SK-N-MC (cell line): Measurements from ENCODE around the gene ZNF143.

Experiments used
- DNase-seq: peaks from one replicate; pipeline ENCODE4 v3.0.0-alpha.2; 2011; ENCODE audit warnings: low read depth, low spot score
- H3K27ac ChIP-seq: fragments of 200-600 bp; sonication (generic); 2 replicates; pipeline ENCODE4 v1.5.1; 2016; ENCODE audit warnings: mixed run types
- H3K36me3 ChIP-seq: fragments of 200-600 bp; sonication (generic); 2 replicates; pipeline ENCODE4 v1.6.1; 2017; ENCODE audit warnings: antibody characterized with exemption, low read length, mixed read lengths; ENCODE audit not compliant: insufficient read depth
- H3K4me3 ChIP-seq: fragments of 200-600 bp; sonication (generic); 2 replicates; pipeline ENCODE4 v1.5.1; 2016
- H3K9ac ChIP-seq: fragments of 200-600 bp; sonication (generic); 2 replicates; pipeline ENCODE4 v1.8.0; 2017; ENCODE audit warnings: mixed run types, mixed read lengths; ENCODE audit not compliant: insufficient read length
- H3K9me3 ChIP-seq: fragments of 200-600 bp; sonication (generic); 2 replicates; pipeline ENCODE4 v1.6.1; 2017; ENCODE audit warnings: low read depth, mild to moderate bottlenecking, antibody characterized with exemption, low read length, moderate library complexity, mixed read lengths
- EZH2 ChIP-seq: fragments of 200-600 bp; sonication (generic); IDR thresholded peaks from one replicate; pipeline ENCODE4 v1.6.1; 2017; ENCODE audit warnings: antibody characterized with exemption
- FOXP2 ChIP-seq: optimal IDR thresholded peaks from 2 replicates; pipeline ENCODE3; 2011; ENCODE audit warnings: mild to moderate bottlenecking, moderate library complexity; ENCODE audit not compliant: insufficient read depth; ENCODE audit errors: extremely low read length, control extremely low read depth
- POLR2AphosphoS5 ChIP-seq: IDR thresholded peaks from 2 replicates; pipeline ENCODE4 v1.6.1; 2012; ENCODE audit warnings: mild to moderate bottlenecking, low read depth, low read length, borderline replicate concordance

The ZNF143 gene

GRCh38 chr11:9568854-9569587 is 108.2 kb downstream of the ZNF143 start:
- no peaks in the 10 kb centered on the region for H3K36me3 ChIP-seq
- peak; percentile 88 for DNase-seq
- H3K9ac ChIP-seq = peak overlapping the region; percentile 70
- peak overlapping the region; percentile 72 for H3K4me3 ChIP-seq
- H3K9me3 ChIP-seq = no peaks in the 10 kb centered on the region
- TF ChIP-seq EZH2 (no peak), POLR2AphosphoS5 (peak; percentile 45; the same call in 1 of the 2 replicates), FOXP2 (peak; percentile 30)
- peak overlapping the region; percentile 96 for H3K27ac ChIP-seq

- Histone ChIP-seq H3K4me3 (peak overlapping the region; percentile 72), H3K27ac (peak overlapping the region; percentile 96), H3K9ac (no peak overlapping the region), H3K36me3 (no peaks in the 10 kb centered on the region; the same call in 1 of the 2 replicates), H3K9me3 (no peaks in the 10 kb centered on the region)
- DNase-seq = no peak
- TF ChIP-seq EZH2 = no peak
- TF ChIP-seq POLR2AphosphoS5 = no peak
- TF ChIP-seq FOXP2 = no peak
These were observed 108.9 kb downstream of the ZNF143 start for GRCh38 chr11:9569588-9570164.

GRCh38 chr11:9570313-9571025 is 109.7 kb downstream of the ZNF143 start:
- Histone ChIP-seq H3K4me3 (no peak overlapping the region), H3K9ac (no peak overlapping the region), H3K9me3 (no peaks in the 10 kb centered on the region), H3K27ac (0 out of 2 replicates have a peak overlapping the region, but pooled peaks have one; percentile 96), H3K36me3 (peaks cover 6% of the 10 kb centered on the region; the same call in 1 of the 2 replicates)
- no peak for DNase-seq
- no peak for TF ChIP-seq FOXP2
- no peak for TF ChIP-seq EZH2
- TF ChIP-seq POLR2AphosphoS5 = no peak

- H3K9ac ChIP-seq = no peak overlapping the region
These were observed 110.4 kb downstream of the ZNF143 start for GRCh38 chr11:9571071-9571762.

GRCh38 chr11:9571763-9572115 is 110.9 kb downstream of the ZNF143 start:
- Histone ChIP-seq H3K36me3 (peaks cover 19% of the 10 kb centered on the region), H3K27ac (peak overlapping the region; percentile 23), H3K9ac (no peak overlapping the region), H3K9me3 (no peaks in the 10 kb centered on the region), H3K4me3 (no peak overlapping the region)
- DNase-seq = no peak
- no peak for TF ChIP-seq EZH2
- TF ChIP-seq POLR2AphosphoS5 = no peak
- TF ChIP-seq FOXP2 = no peak

More at GRCh38 chr11:9571071-9571762, 110.4 kb downstream of the ZNF143 start:
- no peaks in the 10 kb centered on the region for H3K9me3 ChIP-seq
- no peak overlapping the region for H3K4me3 ChIP-seq
- TF ChIP-seq EZH2 (no peak), POLR2AphosphoS5 (no peak), FOXP2 (no peak)
- peaks cover 13% of the 10 kb centered on the region for H3K36me3 ChIP-seq
- peak overlapping the region; percentile 23 for H3K27ac ChIP-seq
- DNase-seq = no peak

GRCh38 chr11:9573052-9573774 is 112.4 kb downstream of the ZNF143 start, which contains the start of gene WEE1:
WEE1 (plus strand) TSS chr11:9573670; CDS start chr11:9573934, 264 bp downstream.
- Histone ChIP-seq H3K9ac (peak within 1 kb of the TSS; percentile 89), H3K36me3 (peaks cover 33% of the 10 kb centered on the region), H3K4me3 (peak within 1 kb of the TSS; percentile 87), H3K27ac (peak within 1 kb of the TSS; percentile 86), H3K9me3 (no peaks in the 10 kb centered on the region)
- DNase-seq = peak; percentile 73
- no peak for TF ChIP-seq FOXP2
- peak; percentile 86; the same call in 1 of the 2 replicates for TF ChIP-seq POLR2AphosphoS5
- TF ChIP-seq EZH2 = no peak

- TF ChIP-seq FOXP2 (no peak), POLR2AphosphoS5 (no peak), EZH2 (no peak)
- DNase-seq = no peak
- no peaks in the 10 kb centered on the region for H3K9me3 ChIP-seq
- peaks cover 39% of the 10 kb centered on the region for H3K36me3 ChIP-seq
- peak overlapping the region; percentile 86 for H3K27ac ChIP-seq
- H3K4me3 ChIP-seq = peak overlapping the region; percentile 87
- peak overlapping the region; percentile 89 for H3K9ac ChIP-seq
These were observed 113.2 kb downstream of the ZNF143 start for GRCh38 chr11:9573775-9574621.
